22Rv1 (cell line): Measurements from ENCODE around the gene ZNF414.

ENCODE experiments used
- H3K27ac ChIP-seq: fragments of 450-650 bp; 2 replicates; pipeline ENCODE4 v1.5.1; 2017
- ZFX ChIP-seq: fragments of 450-650 bp; IDR thresholded peaks from 2 replicates; pipeline ENCODE4 v1.6.1; 2017; ENCODE audit warnings: antibody characterized with exemption, borderline replicate concordance
- TF ChIP-seq, protein P1 (sequence below): fragments of 450-650 bp; IDR thresholded peaks from 2 replicates; pipeline ENCODE4 v1.5.1; 2017; ENCODE audit warnings: mild to moderate bottlenecking

The ZNF414 gene

DNA sequence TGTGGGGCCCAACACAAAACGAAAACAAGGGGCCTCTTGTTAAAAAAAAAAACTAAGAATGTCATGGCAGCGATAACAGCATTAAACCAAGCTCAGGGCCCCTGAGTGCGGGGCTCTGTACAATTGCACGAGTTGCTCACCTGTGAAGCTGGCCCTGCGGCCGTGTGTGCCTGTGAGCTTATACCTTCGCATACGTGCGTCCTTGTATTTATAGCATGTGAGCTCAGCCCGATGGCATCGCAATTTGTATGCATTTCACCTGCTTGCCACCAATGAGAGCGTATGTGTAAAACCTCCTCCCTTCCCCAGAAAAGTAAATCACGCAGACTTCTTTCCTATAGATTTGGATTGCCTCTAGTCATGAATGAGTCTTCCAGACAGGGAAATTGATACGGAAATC, 52.1 kb downstream of the ZNF414 start:
- H3K27ac ChIP-seq = no peak overlapping the region
- no peak for TF ChIP-seq ZFX
- TF ChIP-seq, protein P1, sequence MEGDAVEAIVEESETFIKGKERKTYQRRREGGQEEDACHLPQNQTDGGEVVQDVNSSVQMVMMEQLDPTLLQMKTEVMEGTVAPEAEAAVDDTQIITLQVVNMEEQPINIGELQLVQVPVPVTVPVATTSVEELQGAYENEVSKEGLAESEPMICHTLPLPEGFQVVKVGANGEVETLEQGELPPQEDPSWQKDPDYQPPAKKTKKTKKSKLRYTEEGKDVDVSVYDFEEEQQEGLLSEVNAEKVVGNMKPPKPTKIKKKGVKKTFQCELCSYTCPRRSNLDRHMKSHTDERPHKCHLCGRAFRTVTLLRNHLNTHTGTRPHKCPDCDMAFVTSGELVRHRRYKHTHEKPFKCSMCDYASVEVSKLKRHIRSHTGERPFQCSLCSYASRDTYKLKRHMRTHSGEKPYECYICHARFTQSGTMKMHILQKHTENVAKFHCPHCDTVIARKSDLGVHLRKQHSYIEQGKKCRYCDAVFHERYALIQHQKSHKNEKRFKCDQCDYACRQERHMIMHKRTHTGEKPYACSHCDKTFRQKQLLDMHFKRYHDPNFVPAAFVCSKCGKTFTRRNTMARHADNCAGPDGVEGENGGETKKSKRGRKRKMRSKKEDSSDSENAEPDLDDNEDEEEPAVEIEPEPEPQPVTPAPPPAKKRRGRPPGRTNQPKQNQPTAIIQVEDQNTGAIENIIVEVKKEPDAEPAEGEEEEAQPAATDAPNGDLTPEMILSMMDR = no peak

DNA sequence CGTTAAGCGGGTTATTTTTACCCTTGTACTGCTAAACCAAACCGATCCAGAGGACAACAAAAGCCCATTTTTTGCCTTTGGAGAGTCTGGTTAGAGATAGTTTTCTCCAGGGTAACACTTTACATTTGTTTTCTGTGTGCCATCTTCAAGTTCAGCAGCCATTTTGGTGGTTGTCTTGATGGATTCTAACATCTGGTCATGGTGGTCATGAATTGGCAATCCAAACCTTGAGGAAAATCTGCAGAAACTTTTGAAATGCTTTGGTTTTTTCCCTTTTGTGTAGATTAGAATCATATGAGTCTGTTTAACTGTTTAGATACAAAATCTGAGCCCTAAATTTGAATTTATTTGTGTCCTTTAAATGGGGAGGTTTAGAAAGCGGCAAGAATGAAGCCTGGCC, 52.6 kb downstream of the ZNF414 start:
- TF ChIP-seq, protein P1 = no peak
- TF ChIP-seq ZFX = no peak
- H3K27ac ChIP-seq = no peak overlapping the region

DNA sequence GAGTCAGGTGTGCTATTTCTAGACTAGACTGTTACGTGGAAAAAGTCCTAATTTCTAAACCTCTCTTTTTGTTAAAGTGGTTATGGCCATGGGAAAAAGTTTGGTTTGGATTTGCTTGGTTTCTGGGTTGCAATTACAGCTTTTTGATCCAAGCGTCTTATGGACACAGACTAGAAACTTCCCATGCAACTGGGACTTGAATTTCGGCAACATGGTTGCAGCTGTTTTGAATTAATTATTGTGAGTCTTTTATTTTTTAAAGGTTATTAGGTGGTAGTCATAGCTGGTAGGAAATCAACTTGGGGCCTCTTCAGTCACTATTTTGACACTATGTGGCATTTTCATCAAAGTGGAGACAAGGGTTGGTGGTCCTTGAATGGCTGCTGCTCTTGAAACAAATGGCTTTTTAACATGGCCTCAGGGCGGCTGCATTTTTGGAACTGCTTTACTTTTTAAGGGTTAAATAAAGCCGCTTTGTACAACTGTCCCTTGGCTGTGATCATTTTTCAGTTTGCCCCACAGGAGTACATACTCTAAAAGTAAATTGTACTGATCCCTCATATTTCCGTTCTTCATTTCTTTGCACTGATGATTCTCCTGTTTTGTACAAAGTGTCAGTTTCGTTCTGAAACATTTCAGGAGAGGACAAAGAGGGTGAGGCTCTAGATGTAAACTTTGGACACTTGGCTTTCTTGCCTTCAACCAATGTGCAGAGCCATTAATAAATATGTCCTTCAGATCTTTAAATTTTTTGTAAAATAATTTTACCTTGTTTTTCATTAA, 53.3 kb downstream of the ZNF414 start:
- no peak for TF ChIP-seq ZFX
- TF ChIP-seq, protein P1 = no peak
- H3K27ac ChIP-seq = peak overlapping the region; percentile 51
